AG20443 (cell line): Measurements from ENCODE around the gene RAB22A.
"Not testable (repeated sequence)": the region's sequence is repeated elsewhere in the genome, so short reads cannot be mapped to it uniquely, and the experiment has no call there.

Experiments
- DNase-seq: peaks from one replicate; pipeline ENCODE4 v3.0.0; 2012; ENCODE audit warnings: low spot score, mixed read lengths

The RAB22A gene

DNA sequence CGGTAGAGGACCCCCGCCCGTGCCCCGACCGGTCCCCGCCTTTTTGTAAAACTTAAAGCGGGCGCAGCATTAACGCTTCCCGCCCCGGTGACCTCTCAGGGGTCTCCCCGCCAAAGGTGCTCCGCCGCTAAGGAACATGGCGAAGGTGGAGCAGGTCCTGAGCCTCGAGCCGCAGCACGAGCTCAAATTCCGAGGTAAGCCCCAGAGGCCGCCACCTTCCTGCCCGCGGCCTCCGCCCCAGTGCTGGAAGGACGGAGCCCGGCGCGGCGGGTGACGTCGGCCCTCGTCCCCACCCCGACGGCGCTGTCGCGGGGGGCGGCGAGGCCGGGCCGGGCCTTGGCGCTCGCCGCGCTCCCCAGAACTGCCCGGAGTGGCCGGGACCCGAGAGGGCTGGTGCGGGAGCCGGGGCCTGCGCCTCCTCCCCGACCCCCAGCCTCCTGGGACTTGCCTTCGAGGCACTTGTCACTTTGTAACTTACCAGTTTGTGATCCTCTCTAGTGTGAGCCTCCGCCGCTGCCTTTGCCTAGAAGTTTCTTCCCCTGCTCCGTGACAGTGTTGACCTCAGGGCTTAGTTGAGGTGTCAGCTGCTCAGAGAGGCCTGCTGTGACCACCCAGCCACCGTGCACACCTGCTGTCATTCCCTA, 79.9 kb downstream of the RAB22A start:
- DNase-seq, result peak; percentile 79

DNA sequence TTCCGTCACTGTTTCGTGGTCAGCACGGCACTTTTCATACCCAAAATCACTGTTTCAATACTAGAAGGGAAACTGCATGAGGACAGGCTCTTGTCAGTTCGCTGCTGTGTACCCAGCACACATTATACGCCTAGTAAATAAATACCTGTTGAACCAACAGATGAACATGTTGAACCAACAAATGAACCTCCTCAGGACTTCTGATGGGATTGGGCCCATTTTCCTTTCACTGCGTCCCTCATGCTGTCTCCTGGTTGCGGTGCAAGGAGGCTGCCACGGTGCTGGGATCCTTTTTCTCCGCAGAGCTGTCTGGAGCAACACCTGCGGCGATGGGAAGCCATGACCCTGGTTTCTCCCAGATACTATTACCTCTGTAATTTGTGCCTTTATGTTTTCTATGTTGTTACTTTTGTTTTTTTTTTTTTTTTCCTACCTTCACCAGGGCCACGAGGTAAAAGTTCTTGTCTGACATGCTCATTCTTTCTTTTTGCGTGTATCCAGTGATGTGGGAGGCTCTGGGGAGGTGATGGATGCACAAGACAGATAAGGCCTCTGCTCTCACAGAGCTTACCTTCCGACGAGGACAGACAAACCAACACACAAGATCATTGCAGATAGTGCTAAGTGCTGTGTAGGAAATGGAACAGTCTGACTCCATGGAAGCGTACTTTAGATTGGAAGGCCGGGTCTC, 80.6 kb downstream of the RAB22A start:
- no peak for DNase-seq

DNA sequence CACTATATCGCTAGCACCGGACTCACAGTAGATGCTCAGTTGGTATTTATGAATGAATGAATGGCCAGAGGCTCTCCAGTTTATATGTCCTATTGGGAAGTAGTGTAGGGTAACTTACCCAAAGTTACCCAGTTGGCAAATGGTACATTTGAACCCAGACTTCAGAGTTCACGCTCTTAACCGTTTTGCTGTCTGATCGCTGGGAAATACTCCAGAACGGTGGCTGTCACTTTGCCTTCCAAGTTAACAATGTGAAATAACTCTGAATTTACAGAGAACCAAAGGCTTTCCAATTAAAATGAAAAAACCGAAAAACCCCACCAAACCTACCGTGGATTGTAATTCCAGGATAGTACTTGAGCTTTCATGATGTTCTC, 81.1 kb downstream of the RAB22A start:
- no peak for DNase-seq

DNA sequence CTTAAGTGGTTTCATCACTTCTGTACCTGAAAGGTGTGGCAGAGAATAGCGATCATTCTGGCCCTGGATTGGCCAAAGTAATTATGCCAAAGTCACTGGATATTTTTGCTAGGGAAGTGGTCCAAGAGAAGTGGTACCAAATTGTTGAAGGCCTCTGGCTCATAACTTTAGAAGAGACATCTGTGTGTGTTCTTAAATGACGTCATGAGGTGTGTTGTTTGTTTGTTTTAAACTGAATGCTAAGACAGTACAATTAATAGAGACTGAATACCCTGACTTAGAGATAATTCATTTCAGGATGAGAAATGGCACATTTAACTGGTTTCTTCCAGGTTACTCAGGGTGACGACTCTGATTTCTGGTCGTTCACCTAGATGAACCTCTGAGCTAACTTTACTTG, 82.8 kb downstream of the RAB22A start:
- no peak for DNase-seq

DNA sequence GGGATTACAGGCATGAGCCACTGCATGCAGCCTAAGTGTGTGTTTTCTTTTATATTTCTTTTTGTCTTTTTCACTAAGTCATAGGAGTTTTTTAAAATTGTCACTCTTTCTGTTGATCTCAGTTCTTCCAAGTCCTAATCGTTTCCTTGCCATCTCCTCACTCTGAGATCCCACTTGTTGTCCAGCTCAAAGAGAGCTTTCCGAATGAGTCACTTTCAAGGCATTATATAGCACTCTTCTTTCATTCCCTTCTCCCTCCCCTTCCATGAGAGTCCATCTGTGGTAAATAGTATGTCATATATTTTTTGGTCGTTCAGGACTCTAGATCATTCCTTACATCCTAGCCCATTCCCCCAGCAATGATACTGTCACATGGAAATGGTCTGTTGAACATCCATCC, 83.8 kb downstream of the RAB22A start:
- peak; percentile 17 for DNase-seq

DNA sequence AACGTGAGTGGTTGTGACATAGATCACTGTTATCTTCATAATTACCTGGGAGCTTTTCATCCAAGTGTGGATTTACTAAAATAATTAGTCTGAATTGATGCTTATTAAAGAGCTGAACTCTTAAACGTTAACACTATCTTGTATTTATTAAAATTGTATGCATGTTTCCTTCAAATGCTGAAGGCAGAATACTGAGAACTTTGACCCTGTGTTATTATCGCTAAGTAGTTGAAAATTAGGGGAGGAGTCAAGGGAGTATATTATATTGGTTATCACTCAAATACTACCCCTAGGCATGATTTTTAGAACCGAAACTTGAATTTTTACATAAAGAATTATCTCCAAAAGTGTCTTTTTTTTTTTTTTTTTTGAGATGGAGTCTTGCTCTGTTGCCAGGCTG, 85.3 kb downstream of the RAB22A start:
- DNase-seq, result no peak

DNA sequence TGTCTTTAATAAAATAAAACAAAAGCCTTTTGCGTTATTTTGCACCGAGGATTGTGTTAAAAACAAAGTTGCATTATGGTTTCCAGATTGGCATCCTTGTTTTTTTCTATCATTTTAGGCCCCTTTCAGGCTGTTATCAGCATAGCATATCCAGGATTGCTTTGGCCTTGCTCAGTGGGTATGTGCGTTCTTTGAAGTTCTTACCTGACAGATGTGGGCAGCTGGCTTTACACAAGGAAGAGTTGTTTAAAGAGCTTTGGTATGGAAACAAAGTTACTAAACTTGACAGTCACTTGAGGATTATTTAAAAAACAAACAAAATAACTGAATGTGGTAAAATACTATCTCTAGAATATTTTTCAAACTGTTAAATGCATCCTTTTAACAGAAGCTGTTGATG, 86.1 kb downstream of the RAB22A start:
- DNase-seq, result no peak

DNA sequence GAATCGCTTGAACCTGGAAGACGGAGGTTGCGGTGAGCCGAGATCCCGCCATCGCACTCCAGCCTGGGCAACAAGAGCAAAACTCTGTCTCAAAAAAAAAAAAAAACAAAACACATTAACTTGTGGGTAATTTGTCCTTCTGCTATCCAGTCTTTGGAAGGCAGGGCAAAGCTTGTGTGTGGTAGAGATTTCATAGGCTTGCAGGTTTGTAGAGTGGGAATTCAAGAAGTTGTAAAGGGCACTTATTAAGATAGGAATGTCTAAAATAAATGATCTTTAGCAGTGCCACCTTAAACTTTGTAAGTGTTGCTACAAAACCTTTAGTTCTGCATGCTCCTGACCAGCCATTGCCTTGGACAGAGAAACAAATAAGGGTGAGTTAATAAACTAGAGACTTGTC, 87.9 kb downstream of the RAB22A start:
- DNase-seq, result no peak

DNA sequence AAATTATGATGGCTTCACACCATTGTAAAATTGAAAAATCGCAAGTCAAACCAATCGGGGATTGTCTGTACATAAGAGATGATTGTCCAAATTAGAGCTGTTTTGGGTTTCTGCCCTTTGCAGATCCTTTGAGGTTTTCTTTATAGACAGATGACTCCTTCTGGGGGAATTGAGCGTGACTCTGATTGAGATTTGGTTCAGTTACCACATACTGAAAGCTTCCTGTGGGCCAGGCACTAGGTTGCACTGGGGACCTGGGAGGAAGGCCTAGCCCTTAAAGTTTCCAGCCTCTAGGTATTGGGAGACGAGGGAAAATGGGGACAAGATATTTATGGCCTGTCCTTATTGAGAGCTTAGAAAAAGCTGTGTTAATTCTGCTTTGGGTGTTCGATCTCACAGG, 88.7 kb downstream of the RAB22A start:
- no peak for DNase-seq

DNA sequence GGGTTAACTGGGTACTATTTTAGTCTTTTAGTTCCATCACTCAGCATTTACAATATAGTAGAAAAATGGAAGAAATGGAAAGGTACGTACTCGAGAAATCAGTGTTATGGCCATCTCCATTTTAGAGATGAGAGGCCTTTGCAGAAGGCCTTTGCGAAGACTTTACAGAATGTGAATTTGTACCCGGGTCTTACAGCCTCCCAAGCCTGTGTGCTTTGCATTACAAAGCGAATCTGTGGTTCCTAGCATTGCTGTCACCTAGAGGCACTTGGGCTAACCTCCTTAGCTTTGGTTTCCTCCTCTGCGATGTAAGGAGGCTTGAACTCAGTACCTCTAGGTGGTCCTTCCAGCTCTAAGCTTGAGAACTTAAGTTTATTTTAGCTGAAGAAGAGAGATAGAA, 90.4 kb downstream of the RAB22A start:
- DNase-seq, result no peak

DNA sequence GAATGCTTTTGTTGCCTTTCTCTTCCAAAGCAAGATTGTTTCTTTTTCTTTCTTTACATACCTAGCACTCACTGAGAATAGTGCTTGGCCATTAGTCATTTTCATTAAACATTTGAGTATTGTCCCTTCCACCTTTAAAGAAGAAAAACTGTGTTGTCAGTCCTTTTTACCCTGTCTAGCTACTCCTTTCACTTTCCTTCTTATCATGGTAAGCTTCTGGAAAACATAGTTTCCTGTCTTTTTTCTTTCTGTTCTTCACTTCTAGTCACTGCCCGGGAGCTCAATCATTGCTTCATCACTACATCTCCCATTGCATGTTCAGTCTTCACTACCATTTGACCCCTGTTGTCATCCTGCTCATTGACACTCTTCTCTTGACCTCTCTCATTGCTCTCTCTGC, 91.6 kb downstream of the RAB22A start:
- no peak for DNase-seq

DNA sequence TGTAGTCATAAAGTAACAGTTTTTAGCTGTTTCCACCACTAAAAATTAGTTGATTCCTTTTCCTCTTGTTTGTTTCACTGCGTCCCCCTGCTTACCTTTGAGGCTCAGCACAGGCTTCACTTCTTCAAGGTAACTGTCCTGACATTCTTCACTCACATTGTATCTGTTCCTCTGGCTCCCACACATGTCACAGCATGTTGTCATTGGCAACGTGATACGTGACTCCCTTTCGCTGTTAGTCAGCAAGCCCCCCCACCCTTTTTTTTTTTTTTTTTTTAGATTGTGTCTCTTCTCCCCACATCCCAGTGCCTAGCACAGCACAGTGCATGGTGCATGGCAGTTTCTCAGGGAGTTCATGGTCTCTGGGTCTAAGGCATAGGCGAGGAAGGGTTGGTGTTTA, 92.8 kb downstream of the RAB22A start:
- no peak for DNase-seq

DNA sequence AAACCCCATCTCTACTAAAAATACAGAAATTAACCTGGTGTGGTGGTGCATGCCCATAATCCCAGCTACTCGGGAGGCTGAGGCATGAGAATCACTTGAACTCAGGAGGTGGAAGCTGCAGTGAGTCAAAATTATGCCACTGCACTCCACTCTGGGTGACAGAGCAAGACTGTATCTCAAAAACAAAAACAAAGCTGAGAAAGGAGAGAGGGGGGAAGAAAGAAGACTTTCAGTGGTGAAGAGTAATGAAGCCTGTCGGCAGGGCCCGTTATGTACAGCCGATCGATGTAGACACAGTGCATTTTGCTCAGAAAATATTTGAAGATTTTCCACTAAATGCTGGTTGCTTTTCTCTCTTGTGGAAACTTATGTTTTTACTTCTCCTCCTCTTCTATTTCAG, 93.3 kb downstream of the RAB22A start:
- DNase-seq, result no peak

DNA sequence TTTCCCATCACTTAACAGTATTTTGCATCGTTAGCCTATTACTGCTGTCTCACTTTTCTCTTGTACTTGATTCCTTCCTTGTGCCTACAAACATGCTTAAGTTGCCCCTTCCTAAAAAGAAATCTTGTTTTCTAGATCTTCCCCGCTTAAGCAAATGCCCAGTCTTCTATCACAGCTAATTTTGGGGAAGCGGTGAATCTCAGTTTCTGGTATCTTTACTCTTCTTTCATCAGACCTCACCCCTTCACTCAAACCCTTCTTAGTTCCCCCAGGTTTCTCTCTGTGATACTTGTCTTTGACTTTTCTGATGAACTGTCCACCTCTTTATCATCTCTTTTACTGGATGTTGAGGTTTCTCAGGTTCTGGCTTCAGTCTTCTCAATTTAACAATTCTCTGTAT, 93.8 kb downstream of the RAB22A start:
- DNase-seq, result no peak

DNA sequence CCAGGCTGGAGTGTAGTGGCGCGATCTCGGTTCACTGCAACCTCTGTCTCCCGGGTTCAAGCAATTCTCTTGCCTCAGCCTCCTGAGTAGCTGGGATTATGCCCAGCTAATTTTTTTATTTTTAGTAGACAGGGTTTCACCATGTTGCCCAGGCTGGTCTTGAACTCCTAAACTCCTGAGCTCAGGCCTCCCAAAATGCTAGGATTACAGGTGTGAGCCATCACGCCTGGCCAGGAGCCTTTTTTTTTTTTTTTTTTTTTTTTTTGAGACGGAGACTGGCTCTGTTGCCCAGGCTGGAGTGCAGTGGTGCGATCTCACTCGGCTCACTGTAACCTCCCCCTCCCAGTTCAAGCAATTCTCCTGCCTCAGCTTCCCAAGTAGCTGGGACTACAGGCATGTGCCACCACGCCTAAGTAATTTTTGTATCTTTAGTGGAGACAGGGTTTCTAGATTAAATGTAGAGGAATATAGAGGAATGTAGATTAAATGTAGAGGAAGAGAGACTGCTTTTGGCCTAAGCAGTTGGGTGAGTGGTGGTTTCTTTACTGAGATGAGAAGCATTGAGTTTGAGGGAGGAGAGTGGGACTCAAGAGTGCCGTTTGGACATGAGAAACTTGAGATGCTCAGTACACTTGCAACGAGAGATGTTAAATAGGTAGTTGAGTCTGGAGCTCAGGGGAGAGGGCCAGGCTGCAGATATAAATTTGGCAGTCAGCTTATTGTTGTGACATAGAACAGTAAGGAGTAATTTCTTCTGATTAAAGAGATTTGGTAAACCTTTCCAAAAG, 96.2 kb downstream of the RAB22A start:
- DNase-seq, result no peak

DNA sequence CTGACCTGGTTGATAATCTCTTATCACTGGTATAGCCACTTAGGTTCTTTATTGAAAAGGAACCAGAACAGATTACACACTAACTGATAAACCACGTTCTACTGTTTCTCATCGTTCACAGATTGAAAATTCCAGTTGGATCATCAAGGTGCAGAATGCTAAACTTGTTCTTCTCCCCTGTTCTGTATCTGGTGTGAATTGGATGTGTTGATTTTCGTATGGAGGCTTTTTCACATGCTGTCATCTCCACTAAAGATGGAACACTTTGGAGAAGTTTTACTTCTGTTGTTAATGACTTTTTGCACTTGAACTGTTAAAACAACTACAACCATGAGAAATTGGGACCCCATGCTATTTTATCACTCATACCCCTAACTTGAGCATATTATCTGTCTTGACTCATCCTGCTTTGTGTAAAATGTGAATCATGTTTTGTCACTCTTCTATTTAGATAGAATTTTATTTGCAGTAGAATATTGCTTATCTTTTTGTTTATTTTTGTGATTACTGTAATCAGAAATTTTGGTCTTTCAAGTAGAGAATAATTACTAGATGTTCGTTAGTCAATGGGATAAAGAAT, 97.0 kb downstream of the RAB22A start:
- DNase-seq, result no peak

DNA sequence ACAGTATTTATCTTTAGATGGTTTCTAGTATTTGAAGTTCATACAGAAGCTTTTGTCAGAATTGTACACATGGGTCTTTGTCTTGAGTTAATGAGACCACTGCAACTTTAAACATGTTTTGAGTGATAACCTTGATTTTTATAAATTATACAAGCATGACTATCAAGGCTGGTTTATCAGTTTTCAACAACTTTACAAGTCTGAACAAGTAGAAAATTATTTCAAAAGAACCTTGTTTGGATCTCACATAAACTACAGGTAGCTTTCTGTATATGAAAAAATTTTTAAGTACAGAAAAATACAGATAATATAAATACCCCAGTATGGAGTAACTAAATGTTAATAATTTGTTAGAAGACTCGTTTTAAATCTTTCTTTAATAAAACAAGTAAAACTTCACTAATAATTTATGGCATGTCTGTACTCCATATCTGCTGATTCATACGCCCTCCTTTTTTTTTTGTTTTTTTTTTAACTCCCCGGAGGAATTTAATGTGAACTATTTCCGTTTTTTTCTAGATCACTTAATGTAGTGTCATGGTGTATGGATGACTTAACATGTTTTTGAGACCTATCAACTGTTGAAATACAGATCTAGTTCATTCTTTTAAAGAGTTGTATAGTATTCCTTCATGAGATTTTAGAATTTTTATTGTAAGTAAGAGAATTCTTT, 97.8 kb downstream of the RAB22A start:
- DNase-seq, result no peak

DNA sequence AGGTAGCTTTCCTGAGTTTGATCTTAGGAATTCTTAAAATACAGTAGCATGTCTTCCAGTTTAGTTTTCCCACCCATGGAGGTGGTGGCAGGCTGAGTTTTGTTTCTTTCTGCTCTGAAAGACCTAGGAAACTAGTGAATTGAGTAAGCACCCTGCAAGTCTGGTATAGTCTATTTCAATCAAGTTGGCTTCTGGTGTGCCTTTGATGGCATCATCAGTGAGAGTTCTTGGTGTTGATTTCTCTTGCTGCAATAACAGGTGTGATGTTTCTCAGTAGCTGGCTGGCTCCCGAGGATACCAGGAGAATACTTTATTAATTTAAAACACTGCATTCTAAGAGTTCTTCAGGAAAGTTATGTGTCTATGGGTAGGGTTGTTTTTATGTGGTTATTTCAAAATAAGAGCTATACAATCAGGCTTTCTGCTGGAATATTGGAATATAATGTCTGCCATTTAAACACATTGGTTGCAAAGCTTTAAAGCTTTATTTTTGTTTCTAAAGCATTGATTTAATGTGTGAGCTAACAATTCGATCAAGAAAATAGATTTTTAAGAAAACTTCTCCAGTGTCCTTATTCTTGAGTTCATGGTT, 98.5 kb downstream of the RAB22A start:
- DNase-seq, result no peak

DNA sequence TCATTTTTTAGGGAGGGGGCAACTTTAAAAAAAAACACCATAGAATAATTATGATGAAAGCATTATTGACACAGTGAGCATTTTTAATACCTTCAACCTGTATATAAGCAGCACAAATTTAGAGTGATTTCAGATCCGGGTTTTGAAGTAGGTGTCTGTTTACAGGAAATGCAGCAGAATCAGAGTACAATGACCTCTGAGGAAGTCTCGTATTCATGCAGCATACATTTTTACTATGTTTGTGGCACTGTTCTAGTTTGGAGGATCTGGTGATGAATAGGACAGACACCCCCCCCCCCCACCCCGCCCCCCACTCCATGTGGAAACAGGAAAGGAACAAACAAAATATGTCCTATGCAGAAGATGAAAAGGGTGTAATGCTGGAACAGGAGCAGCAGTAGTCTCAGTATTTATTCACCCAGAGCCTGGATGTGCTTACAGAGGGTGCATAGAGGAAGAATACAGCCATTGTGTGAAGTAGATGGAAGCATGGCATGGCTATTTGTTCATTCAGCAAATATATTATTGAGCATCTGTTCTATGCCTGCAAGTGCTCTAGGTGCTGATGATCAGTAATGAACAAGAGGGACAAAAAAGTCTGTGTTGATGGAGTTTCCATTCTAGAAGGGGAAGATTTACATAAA, 99.2 kb downstream of the RAB22A start:
- no peak for DNase-seq

DNA sequence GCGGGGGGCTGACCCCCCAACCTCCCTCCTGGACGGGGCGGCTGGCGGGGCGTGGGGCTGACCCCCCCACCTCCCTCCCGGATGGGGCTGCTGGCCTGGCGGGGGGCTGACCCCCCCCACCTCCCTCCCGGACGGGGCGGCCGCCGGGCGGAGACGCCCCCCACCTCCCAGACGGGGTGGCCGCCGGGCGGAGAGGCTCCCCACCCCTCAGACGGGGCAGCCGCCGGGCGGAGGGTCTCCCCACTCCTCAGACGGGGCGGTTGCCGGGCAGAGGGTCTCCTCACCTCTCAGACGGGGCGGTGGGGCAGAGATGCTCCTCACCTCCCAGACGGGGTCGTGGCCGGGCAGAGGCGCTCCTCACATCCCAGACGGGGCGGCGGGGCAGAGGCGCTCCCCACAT, 104.7 kb downstream of the RAB22A start:
- DNase-seq, result not testable (repeated sequence)

DNA sequence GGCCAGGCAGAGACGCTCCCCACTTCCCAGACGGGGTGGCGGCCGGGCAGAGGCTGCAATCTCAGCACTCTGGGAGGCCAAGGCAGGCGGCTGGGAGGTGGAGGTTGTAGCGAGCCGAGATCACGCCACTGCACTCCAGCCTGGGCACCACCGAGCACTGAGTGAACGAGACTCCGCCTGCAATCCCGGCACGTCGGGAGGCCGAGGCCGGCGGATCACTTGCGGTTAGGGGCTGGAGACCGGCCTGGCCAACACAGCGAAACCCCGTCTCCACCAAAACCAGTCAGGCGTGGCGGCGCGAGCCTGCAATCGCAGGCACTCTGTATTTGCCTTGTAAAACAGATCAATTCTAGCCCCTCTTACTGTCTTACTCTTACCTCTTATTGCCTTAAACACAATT, 105.3 kb downstream of the RAB22A start:
- not testable (repeated sequence) for DNase-seq

DNA sequence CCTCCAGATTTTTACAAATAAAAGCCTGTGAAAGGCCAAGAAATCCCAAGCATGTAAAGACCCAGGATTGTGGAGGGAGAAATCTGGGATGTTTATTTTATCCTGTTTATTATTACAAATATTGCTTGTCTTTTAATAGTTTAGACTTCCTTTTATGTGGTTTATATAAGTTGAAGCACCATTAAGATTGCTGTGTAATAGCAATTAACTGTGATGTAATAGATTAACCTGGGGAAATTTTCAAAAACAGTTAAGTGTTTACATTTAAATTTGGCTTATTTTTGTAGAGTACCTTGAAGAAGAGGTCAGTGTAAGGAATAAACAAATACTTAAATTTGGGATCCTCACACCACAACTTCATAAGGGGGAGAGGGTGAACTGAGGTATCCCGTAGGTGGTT, 106.5 kb downstream of the RAB22A start:
- DNase-seq, result no peak
